GM21390 (cell line): Measurements from ENCODE around the gene RPL37A.

ENCODE experiments used
- ATAC-seq: cut with Tn5 transposase; IDR thresholded peaks from one replicate; pipeline ENCODE4 v1.9.1; 2021; ENCODE audit not compliant: unreplicated experiment

The RPL37A gene

DNA sequence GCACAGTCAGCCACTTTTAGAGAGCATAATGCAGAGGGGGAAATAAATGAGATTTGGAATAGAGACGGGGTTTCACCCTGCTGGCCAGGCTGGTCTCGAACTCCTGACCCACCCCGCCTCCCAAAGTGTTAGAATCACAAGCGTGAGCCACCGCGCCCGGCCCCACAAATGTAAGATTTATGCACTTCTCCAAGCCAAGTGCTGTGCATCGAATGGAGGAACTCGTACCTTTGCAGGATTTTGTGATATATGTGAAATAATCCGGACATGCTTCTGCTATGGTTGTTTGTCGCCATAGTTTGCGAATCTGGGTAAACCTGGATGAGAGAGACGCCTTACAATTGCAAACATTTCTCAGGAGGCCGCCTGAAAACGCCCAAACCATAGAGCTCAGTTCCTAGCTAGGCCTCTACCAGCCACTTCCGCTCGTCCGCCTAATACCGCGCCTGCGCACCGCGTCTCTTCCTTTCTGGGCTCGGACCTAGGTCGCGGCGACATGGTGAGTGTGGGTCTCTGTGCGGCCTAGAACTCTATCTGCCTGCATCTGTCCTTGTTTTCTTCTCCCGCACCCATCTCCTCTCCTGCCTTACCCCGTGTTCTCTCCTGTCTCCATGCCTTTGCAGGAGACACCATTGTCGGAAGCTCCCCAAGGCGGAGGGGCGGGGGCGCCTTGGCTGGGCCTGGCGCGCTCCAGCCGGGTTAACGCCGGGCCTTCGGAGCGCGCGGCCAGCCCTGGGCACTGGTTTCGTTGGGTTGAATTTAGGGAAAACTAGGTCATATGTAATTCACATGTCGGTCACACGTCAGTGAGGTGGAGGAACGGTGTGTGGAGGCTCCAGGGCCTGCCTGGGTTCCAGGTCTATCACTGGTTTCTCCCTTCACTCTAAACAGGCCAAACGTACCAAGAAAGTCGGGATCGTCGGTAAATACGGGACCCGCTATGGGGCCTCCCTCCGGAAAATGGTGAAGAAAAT lies at the start of gene RPL37A:
RPL37A (plus strand) TSS at position 466 of the 974 bp plus-strand sequence; CDS start at position 497, 31 bp downstream.
- peak; percentile 90 for ATAC-seq

DNA sequence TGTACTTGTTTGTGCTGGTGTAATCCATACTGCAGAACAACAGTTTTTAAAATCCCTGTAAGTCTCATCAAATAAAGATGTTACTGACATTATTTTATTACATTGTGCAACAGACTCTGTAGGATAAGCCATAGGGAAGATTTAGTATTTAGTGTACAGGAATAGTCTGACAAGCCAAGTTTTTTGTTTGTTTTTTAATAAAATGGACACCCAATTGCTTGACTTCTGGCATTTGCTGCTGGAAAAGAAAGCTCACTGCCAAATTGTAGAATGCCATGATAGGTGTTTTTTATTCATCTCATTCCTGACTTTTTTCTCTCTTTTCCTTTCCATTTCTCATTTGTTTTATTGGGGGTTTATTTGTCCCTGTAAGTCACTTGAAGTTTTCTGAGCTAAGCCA lies 48.3 kb upstream of the RPL37A start:
- no peak for ATAC-seq

DNA sequence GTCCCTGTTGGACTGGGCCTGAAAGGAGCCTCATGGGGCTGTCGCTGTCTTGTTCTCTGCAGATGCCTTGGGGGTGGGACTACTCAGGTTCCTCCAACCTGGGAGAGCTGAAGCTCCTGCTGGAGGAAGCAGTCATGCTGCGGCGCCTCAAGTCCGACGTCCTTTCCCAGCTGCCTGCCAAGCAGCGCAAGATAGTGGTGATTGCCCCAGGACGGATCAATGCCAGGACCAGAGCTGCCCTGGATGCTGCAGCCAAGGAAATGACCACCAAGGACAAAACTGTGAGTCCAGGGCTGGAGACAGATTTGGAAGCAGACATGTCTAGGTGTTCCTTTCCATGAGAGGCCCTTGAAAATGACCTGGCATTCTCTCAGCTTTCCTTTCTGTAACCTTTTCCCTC lies 47.9 kb upstream of the RPL37A start:
- ATAC-seq = no peak

DNA sequence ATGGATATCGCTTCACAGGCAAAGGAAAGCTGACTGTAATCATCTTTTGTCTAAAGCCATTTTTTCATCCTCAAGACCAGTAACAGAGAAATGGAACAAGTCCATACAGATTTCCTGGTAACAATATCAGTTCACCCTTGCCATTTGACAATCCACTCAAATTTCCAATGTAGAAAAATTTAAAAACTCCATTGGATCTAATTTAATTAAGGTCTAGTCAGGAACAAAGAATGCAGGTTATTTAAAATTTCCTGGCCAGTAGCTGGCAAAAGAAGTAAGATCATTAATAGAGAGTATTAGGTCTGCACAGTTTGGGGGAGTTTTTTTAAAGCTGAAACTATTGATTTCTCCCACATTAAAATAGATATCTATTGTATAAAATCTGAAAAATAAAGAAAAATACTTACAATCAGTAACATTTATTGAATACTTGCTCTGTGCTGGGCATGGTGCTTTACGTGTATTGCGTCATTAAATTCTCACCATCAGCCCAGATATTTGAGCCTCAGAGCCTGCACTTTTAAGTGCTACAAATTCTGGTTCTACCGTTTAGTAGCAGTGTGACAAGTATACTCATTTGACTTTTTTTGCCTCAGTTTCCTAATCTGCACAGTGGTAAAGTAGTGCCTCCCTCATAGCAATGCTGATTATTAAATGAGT lies 44.6 kb upstream of the RPL37A start:
- ATAC-seq = no peak

DNA sequence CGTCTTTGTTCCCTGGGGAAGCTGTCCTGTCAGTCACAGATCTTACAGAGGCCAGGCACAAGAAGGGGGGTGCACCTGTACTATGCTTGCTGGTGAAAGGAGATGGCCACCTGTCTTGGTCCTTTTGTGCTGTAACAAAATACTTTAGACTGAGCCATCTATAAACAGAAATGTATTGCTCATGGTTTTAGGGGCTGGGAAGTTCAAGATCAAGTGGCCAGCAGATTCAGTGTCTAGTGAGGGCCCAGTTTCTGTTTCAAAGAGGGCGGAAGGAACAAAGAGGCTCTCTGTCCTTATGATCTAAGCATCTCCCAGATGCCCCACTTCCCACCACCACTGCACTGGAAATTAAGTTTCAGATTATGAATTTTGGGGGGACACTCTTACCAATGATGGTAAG lies 35.5 kb upstream of the RPL37A start:
- no peak for ATAC-seq

DNA sequence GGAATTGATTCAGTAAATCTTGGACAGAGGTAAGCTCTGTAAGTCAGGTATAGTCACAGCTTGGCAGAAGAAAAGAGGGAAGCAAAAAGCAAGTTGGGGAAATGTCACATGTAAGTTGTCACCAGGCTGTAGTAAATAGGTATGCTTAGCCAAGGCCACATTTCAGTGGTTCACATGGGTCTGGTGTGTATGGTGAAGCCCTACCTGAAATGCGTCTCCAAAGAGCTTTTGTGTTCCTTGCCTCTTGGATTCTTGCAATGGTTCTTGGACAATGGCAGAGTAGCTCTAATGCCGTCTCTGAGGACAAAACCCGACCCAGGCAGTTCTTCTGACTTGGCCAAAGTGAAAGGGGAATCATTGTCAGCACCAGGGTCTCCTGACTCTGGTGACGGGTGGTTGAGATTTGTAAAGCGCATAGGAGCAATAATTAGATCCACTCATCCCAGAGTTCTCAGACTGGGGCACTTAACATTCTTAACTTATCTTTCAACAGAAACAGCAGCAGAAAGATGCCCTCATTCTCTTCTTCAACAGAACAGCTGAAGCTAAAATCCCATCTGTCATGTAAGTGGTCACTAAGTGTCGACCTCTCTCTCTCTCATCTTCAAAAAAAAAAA lies 34.4 kb upstream of the RPL37A start:
- ATAC-seq = no peak

DNA sequence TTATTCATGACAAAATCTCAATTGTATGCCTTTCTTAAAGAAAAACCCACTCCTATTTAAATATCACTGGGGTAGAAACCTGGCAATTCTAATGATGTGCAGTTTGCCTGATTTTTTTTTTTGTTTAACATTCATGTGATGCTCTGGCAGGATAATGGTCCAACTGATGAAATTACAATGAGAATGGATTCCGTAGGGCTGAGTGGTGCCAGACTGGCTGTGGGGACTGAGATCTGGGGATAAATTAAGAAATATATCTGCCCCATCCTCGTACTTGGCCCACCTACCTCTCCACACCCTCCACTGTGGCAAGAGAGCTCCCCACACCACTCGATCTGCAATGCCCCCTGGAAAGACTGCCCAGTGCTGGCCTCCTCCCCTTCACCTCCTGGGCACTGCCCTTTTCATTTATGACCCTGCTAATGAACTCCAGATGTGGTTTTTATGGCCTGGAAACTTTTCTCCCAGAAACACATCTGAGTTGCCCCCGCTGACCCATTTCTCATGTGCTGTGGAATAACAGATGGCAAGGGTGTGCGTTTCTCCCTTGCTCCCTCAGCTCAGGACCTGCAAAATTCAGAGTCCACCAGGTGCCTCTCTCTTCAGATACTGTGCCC lies 33.0 kb upstream of the RPL37A start:
- no peak for ATAC-seq

DNA sequence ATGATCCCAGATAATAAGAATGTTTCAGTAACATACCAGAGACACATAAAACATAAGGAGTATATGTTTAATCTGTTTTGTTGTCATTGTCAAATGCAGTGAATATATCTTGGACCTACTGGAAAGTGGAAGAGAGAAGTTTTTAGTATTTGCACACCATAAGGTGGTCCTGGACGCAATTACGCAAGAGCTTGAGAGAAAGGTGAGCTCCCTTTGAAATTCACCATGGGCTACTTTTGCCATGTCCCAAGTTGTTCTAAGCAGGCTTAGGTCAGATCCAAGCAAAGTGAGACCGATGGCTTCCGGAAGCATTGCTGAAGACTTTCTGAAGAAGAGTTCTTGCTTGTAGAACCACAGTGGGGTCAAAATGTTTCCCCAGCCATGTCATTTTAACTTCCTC lies 30.8 kb upstream of the RPL37A start:
- no peak for ATAC-seq

DNA sequence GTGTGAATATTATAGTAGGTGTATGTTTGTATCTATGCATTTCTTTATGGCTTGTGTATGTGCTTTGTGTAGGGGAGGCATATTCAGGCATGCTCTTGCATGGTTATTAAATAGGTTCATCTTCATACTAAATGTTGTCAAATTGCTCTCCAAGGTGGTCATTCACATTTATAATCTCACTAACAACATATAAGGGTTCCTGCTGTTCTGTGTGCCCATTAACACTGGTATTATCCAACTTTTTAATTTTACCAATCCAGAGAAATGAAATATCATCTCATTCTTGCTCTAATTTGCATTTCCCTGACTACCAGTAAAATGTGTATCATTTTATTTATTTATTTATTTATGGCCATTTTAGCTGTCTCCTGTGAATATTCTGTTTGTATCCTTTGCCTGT lies 29.0 kb upstream of the RPL37A start:
- no peak for ATAC-seq

DNA sequence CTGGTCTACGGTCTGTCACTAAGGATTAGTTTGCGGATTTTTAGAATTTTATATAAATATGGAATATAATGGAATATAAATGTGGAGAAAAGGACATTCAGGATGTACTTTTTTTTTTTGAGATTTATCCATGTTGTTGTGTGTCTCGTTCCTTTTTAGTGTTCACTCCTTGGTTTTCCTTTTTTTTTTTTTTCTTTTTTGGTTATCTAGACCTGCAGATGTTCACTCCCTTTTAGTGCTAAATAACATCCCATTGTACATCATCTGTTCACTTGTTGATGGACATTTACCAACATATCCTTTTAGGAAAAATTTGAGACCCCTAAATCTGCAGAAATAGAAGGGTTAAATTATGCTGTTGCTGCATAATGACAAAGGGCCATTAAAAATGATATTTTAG lies 25.5 kb upstream of the RPL37A start:
- no peak for ATAC-seq

DNA sequence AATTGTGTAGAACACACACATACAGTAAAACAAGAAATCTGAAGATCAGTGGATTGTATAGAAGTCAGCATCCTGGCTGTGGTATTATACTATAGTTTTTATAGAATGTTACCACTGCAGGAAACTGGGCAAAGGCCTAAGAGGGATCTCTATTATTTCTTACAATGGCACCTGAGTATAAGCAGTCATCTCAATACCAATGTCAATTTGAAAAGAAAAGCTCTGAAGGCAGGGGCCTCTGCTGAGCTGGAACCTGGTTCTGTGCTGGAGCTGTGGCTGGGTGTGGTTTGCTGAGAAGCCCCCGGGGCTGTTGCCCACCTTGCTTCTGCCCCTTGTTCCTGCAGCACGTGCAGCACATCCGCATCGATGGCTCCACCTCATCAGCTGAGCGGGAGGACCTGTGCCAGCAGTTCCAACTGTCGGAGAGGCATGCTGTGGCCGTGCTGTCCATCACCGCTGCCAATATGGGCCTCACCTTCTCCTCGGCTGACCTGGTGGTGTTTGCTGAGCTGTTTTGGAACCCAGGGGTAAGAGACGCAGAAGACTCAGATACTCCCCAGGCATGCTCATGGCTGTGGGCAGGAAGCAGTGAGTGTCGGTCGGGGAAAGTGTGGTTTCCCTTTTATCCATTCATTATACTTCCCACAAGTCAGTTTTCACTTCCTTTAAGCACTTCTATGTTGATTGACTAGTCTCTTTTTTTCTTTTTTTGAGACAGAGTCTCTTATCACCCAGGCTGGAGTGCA lies 23.5 kb upstream of the RPL37A start:
- ATAC-seq = peak; percentile 91

DNA sequence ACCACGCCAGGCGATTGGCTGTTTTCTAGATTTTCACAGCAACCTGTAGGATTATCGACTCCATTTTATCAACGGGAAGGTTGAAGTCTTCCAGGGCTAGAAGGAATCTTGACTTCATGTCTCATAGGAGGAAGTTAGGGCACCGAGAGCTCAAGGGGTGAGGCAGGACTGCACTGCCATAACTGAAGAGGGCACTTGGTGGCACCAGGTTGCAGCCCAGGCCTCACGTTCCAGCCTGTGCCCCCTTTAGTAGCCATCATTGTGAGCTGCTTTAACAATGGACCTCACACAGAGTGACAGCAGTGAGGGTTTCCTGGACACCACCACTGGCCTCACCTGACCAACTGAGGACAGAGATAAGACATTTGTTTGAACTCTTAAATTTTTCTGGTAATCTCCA lies 22.9 kb upstream of the RPL37A start:
- ATAC-seq = no peak

DNA sequence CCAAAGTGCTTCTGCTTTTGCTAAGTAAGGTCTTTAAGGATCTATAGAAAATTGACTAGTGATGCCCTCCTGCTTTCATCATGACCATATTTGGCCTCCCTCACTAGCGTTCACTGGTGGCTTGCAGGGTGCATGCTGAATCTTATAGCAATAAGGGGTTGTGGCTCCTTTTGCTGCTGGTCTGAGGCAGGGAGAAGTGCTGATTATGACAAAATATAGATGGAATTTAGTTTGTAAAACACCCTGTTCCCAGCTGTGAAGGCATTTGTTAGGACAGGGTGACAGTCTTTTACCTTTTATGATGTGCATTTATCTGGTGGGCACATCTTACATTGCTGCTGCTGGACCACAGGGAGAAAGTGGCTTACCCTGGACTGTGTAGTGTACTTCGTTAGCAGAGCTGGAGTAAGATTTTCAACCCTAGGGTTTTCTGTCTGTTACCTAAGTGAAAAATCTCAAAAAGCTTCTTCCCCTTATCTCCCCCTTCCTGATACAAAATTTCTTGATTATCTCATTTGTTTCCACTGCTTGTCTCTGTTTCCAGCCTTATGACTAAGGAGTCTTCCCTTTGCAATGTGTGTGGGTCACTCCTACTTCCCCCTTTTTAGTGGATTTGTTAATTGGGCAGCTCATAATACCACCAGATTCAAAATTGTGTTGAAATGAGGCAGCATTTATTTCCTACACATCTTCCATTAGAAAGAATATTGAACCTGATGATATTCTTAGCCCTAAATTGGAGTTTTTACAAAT lies 21.2 kb upstream of the RPL37A start:
- ATAC-seq = no peak

DNA sequence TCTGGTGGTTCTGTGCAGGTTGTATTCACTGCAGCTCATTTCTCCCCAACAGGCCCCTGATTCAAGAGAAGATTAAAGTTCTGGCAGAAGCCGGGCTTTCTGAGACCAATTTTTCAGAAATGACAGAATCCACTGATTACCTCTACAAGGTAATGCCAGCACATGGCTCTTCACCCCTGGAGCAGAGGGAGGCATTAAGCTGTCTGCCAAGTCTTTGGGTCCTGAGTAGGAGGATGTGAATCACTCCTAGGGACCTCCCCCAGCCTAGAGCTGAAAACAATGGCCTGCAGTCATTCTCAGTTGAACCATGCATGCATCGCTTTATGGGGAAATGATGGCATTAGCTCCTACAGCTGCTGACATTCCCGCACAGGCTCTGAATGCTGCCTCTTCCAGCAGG lies 20.5 kb upstream of the RPL37A start:
- no peak for ATAC-seq

DNA sequence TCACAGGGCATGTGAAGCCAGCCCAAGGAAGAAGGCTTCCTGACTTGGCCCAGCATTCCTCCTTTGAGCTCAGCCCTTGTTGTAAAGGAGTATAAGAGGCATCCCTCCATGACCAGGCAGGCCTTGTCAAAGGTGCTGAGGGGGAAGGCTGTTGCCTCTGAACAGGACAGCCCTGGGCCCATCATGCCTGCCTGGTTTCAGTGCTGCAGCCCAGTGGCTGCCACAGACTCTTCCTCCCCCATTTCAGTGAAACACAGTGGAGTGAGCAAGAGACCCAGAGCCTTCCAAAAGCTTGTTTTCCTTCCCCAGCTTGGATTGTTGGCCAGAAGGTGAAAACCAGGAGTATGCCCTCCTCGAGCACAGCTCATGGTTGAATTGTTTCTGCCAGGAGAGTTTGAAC lies 19.9 kb upstream of the RPL37A start:
- ATAC-seq = no peak

DNA sequence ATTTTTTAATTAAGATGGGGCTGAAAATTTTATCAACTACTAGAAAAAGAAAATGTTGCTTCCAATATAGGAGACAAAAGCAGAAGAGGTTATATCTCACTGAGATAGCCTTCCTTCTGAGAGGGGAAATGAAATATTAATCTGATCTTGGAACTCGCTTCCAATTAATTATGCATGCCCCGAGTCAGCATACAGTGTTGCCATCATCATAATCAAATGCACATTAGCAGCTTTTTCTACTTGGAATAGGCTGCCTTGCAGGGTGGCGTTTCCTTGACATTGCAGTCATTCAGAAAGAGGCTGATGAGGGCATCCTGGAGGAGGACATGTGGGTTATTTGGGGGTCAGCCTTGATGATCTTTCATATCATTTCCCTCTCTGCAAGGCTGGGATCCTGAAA lies 18.4 kb upstream of the RPL37A start:
- no peak for ATAC-seq

DNA sequence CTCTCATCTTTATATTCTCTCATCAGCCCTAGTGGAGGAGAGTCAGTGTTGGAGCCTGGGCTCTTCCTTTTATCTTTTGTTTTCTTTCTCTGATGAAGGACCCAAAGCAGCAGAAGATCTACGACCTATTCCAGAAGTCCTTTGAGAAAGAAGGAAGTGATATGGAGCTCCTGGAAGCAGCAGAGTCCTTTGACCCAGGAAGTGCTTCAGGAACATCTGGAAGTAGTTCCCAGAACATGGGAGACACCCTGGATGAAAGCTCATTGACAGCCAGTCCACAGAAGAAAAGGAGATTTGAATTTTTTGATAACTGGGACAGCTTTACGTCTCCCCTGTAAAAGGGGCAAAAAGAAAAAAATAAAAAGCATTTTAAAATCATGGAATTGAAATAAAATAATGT lies 16.0 kb upstream of the RPL37A start:
- ATAC-seq = no peak

DNA sequence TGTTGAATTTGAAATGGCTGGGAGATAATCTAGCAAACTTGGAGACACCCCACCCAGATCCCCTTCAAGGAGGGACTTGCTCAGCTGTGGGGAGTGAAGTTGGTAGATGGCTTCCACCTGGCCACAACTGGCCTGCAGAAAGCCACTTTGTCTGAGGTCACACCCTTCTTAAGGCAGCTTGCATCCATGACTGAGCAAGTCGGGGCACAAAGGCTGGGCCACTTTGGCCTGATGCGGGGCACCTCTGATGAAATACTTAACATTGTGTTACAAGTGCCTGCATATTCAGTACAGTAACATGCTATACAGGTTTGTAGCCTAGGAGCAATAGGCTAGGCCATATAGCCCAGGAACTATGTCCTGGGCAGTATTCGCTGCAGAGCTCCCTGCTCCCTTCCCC lies 13.4 kb upstream of the RPL37A start:
- ATAC-seq = no peak

DNA sequence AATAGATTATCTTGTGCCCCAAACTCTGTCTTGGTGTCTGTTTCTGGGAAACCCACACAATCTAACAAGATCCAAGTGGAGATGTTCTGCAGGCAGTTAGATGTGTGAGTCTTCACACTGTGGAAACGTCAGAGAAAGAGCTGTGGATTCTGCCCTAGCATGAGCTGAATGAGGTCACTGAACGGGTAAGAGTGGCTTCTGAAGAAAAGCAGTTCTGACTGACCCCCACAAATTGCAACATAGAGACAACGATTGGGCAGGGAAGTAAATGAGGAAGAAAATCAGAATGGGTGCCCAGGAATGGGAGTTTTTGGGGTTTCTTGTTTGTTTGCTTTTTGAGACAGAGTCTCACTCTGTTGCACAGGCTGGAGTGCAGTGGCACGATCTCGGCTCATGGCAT lies 12.9 kb upstream of the RPL37A start:
- ATAC-seq = no peak

DNA sequence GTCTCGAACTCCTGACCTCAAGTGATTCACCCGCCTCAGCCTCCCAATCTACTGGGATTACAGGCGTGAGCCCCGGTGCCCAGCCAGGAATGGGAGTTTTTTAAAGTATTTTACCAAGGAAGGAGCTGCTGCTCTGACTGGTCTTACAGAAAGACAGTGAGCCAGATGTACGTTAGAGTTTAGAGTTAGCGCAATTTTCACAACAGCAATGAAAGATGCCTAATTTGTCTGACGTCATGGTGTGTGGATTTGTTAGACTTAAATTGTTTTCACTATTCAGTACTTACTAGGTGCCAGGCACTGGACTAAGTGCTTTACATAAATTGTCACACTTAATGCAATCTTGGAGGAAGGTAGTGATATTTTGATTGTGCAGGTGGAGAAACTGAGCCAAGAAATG lies 12.4 kb upstream of the RPL37A start:
- ATAC-seq = no peak
